Osteocyte (in vitro differentiated cells): ENCODE measurements around the gene HUNK. TPM values are rescaled to one million over a fixed set of nuclear protein-coding genes. Genes with fewer than 3 reads are reported as not detected.
A peak's percentile ranks its signal among the peaks of the same experiment; 100 is the strongest.

Experiments used
- DNase-seq: peaks from one replicate; pipeline ENCODE4 v3.0.0; 2021; ENCODE audit warnings: mixed read lengths; ENCODE audit not compliant: unreplicated experiment; ENCODE audit errors: extremely low spot score
- H3K27ac Mint-ChIP-seq: one replicate; pipeline ENCODE4 v1.8.0; 2021; ENCODE audit warnings: mild to moderate bottlenecking, mixed read lengths; ENCODE audit not compliant: unreplicated experiment
- H3K27me3 Mint-ChIP-seq: one replicate; pipeline ENCODE4 v1.8.0; 2021; ENCODE audit warnings: mixed read lengths; ENCODE audit not compliant: unreplicated experiment
- H3K36me3 Mint-ChIP-seq: one replicate; pipeline ENCODE4 v1.8.0; 2021; ENCODE audit warnings: mixed read lengths; ENCODE audit not compliant: unreplicated experiment
- H3K4me1 Mint-ChIP-seq: one replicate; pipeline ENCODE4 v1.8.0; 2021; ENCODE audit warnings: mixed read lengths; ENCODE audit not compliant: unreplicated experiment
- H3K4me3 Mint-ChIP-seq: one replicate; pipeline ENCODE4 v1.8.0; 2021; ENCODE audit warnings: mild to moderate bottlenecking, moderate library complexity, mixed read lengths; ENCODE audit not compliant: unreplicated experiment
- H3K9me3 Mint-ChIP-seq: one replicate; pipeline ENCODE4 v1.8.0; 2021; ENCODE audit warnings: mixed read lengths; ENCODE audit not compliant: unreplicated experiment
- total RNA-seq: library from RNA; stranded (reverse); gene quantifications from 2 replicates; pipeline ENCODE4 v1.2.1, GENCODE V29; 2021
- TF ChIP-seq, protein P1 (sequence below): fragments of 200-600 bp; sonication (generic); IDR thresholded peaks from 2 replicates; pipeline ENCODE4 v1.5.0; 2021; ENCODE audit warnings: antibody characterized with exemption, mild to moderate bottlenecking, moderate library complexity

Gene HUNK
- total RNA-seq, 1 donor from 2014 or later, result 0.83 TPM

DNA sequence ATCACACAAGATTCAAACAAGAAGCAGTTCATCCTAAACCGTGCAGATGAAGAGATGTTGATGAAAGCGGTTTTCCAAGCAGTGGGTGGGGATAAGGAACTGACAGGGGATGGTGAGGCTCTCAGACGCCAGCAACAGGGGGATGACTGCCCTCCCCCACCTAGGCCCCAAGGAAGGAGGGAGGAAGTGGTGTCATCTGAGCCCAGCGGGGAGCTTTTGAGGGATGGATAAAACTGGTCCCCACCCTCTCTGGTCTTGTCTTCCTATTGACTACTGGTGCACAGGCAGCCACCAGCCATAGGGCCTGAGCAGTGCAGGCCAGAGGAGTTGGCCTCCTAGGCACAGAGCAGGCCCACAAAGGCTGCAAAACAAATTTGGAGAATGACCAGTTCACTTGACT, 175.5 kb downstream of the HUNK start:
- Mint-ChIP-seq H3K27ac (no peak overlapping the region), H3K9me3 (peaks cover 12% of the 10 kb centered on the region), H3K4me3 (no peak overlapping the region), H3K27me3 (peaks cover 2% of the 10 kb centered on the region), H3K36me3 (no peaks in the 10 kb centered on the region), H3K4me1 (no peaks in the 10 kb centered on the region)
- peak; percentile 77 for DNase-seq
- TF ChIP-seq, protein P1, sequence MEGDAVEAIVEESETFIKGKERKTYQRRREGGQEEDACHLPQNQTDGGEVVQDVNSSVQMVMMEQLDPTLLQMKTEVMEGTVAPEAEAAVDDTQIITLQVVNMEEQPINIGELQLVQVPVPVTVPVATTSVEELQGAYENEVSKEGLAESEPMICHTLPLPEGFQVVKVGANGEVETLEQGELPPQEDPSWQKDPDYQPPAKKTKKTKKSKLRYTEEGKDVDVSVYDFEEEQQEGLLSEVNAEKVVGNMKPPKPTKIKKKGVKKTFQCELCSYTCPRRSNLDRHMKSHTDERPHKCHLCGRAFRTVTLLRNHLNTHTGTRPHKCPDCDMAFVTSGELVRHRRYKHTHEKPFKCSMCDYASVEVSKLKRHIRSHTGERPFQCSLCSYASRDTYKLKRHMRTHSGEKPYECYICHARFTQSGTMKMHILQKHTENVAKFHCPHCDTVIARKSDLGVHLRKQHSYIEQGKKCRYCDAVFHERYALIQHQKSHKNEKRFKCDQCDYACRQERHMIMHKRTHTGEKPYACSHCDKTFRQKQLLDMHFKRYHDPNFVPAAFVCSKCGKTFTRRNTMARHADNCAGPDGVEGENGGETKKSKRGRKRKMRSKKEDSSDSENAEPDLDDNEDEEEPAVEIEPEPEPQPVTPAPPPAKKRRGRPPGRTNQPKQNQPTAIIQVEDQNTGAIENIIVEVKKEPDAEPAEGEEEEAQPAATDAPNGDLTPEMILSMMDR, result no peak

Other genes starting within 250 kb of the HUNK start
- 195 and 205 TPM in 2 replicates for gene SOD1, start 213.3 kb upstream of the HUNK start, total RNA-seq
- gene SCAF4, start 140.9 kb upstream of the HUNK start, total RNA-seq, result 32.7 and 33.7 TPM in 2 replicates